MCF 10A (cell line): Measurements from ENCODE around the gene SDK1. TPM values are rescaled to one million over a fixed set of nuclear protein-coding genes. Genes with fewer than 3 reads are reported as not detected.
A peak's percentile ranks its signal among the peaks of the same experiment; 100 is the strongest.

Source experiments
- BruUV-seq: library from RNA; stranded (reverse); fragments of 400-500 nt; replicated peaks from 2 replicates; lab custom pipeline; 2021; lab: Mats Ljungman, UMichigan
- CTCF ChIA-PET: fragments of 300-600 bp; sonication (Branson Sonifier 250); formaldehyde crosslinking; extraction: SDS; loops from one replicate; lab custom pipeline; 2021; ENCODE audit warnings: antibody characterized with exemption, inconsistent platforms; lab: Yijun Ruan, JAX
- POLR2A ChIA-PET: fragments of 300-600, 350-650 bp; sonication (Branson Sonifier 250); formaldehyde crosslinking; extraction: SDS; loops from one replicate; lab custom pipeline; 2020; ENCODE audit warnings: antibody characterized with exemption, inconsistent platforms; lab: Yijun Ruan, JAX
- DNase-seq: peaks from one replicate; pipeline ENCODE4 v3.0.0-alpha.2; 2018; ENCODE audit not compliant: unreplicated experiment
- H3K27ac Mint-ChIP-seq: one replicate; pipeline ENCODE4 v1.8.0; 2022; ENCODE audit warnings: mild to moderate bottlenecking, low read depth, mixed read lengths; ENCODE audit not compliant: unreplicated experiment
- H3K27me3 Mint-ChIP-seq: one replicate; pipeline ENCODE4 v1.8.0; 2022; ENCODE audit warnings: mixed read lengths; ENCODE audit not compliant: insufficient read depth, unreplicated experiment
- H3K36me3 Mint-ChIP-seq: one replicate; pipeline ENCODE4 v1.8.0; 2022; ENCODE audit warnings: mild to moderate bottlenecking, moderate library complexity, mixed read lengths; ENCODE audit not compliant: insufficient read depth, unreplicated experiment
- H3K4me1 Mint-ChIP-seq: one replicate; pipeline ENCODE4 v1.8.0; 2022; ENCODE audit warnings: mixed read lengths; ENCODE audit not compliant: insufficient read depth, unreplicated experiment
- H3K4me3 Mint-ChIP-seq: one replicate; pipeline ENCODE4 v1.8.0; 2022; ENCODE audit warnings: mild to moderate bottlenecking, moderate library complexity, mixed read lengths; ENCODE audit not compliant: unreplicated experiment
- H3K9me3 Mint-ChIP-seq: one replicate; pipeline ENCODE4 v1.8.0; 2022; ENCODE audit warnings: mixed read lengths; ENCODE audit not compliant: unreplicated experiment
- intact Hi-C: fragments of 100-400 bp; cut with micrococcal nuclease; formaldehyde crosslinking; loops from 2 replicates; pipeline ENCODE4 v1.14.1; 2022
- total RNA-seq: library from RNA; stranded (reverse); gene quantifications from 2 replicates; pipeline ENCODE4 v1.2.3, GENCODE V29; 2022
- TF ChIP-seq, protein P1 (sequence below): fragments of 200-600 bp; IDR thresholded peaks from one replicate; pipeline ENCODE4 v1.8.0; 2022; ENCODE audit warnings: antibody characterized with exemption, mild to moderate bottlenecking; ENCODE audit not compliant: unreplicated experiment

Gene SDK1
- total RNA-seq, 1 experiment from 2014 or later: 3.3 TPM

DNA sequence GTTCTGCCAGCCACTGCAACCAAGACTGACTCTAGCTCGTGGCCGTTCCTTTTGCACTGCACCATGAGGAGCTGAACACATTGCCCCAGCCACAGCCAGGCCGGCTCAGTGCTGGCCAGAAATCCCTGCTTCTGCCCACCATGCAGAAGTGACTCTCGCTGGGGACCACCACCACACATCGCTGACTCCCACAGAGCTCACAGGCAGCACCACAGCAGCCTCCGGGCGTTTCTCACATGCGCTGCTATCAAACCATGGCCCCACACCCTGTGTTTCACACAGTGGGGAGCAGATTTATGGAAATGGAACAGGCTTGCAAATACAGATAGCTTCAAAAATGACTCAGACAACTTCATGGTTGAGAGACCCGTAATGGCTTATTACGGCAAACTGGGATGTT lies 15.4 kb upstream of the SDK1 start:
- ChIA-PET CTCF (no interaction called here), POLR2A (no interaction called here)
- H3K27ac Mint-ChIP-seq: no peak overlapping the region
- no peak for DNase-seq
- BruUV-seq: no TSS peak
- H3K4me1 Mint-ChIP-seq: peaks cover 15% of the 10 kb centered on the region
- intact Hi-C loops: no loop called here
- H3K27me3 Mint-ChIP-seq: no peaks in the 10 kb centered on the region
- no peak overlapping the region for H3K4me3 Mint-ChIP-seq
- no peaks in the 10 kb centered on the region for H3K36me3 Mint-ChIP-seq
- TF ChIP-seq, protein P1, sequence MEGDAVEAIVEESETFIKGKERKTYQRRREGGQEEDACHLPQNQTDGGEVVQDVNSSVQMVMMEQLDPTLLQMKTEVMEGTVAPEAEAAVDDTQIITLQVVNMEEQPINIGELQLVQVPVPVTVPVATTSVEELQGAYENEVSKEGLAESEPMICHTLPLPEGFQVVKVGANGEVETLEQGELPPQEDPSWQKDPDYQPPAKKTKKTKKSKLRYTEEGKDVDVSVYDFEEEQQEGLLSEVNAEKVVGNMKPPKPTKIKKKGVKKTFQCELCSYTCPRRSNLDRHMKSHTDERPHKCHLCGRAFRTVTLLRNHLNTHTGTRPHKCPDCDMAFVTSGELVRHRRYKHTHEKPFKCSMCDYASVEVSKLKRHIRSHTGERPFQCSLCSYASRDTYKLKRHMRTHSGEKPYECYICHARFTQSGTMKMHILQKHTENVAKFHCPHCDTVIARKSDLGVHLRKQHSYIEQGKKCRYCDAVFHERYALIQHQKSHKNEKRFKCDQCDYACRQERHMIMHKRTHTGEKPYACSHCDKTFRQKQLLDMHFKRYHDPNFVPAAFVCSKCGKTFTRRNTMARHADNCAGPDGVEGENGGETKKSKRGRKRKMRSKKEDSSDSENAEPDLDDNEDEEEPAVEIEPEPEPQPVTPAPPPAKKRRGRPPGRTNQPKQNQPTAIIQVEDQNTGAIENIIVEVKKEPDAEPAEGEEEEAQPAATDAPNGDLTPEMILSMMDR: no peak
- H3K9me3 Mint-ChIP-seq: no peaks in the 10 kb centered on the region

DNA sequence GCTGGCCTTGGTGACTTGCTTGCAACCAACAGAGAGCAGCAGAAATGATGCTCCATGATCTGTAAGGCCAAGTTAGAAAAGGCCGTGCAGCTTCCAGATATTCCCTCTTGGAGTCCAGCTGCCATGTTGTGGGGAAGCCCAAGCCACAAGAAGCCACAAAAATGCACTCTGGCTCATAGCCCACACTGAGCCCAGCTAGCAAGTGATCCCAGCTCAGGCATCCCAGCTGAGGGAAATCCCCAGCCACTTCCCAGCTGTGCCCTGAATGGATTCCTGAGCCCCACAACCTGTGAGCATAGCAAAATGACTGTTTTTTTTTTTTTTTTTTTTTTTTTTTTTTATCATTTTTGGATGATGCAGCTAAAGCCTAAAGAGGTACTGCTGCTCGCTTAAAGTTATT lies 11.1 kb upstream of the SDK1 start:
- no TSS peak for BruUV-seq
- Mint-ChIP-seq H3K27me3 (no peaks in the 10 kb centered on the region), H3K27ac (no peak overlapping the region), H3K9me3 (no peaks in the 10 kb centered on the region), H3K36me3 (no peaks in the 10 kb centered on the region), H3K4me1 (no peaks in the 10 kb centered on the region), H3K4me3 (no peak overlapping the region)
- no peak for DNase-seq
- CTCF ChIA-PET: no interaction called here
- TF ChIP-seq, protein P1: no peak
- POLR2A ChIA-PET: interaction anchor here (0.6 kb wide), 1 partner anchor 16 kb away, joined by 3 read pairs; no protein-coding TSS in a partner anchor
- intact Hi-C loops: no loop called here

DNA sequence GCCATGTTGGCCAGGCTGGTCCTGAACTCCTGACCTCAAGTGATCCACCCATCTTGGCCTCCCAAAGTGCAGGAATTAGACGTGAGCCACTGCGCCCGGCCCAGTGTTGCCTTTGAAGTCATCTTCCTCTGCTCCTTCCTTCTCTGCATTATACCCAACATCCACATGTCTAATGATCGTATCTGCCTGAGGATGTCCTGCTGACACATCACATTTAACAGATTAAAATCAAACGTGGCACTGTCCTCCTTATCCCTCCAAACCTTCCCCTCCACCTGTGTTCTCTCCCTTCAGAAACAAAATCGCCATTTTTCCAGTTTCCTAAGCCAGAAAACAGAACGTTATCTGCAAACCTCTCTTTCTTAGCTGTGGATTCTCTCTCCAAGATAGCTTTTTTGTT lies 8.4 kb upstream of the SDK1 start:
- Mint-ChIP-seq H3K36me3 (no peaks in the 10 kb centered on the region), H3K27ac (no peak overlapping the region), H3K27me3 (no peaks in the 10 kb centered on the region), H3K4me3 (no peak overlapping the region), H3K9me3 (no peaks in the 10 kb centered on the region), H3K4me1 (no peaks in the 10 kb centered on the region)
- no peak for DNase-seq
- BruUV-seq: no TSS peak
- TF ChIP-seq, protein P1: no peak
- ChIA-PET POLR2A (interaction anchor here (0.7 to 1.1 kb wide), 2 partner anchors 11 to 209 kb away, joined by 3 to 4 read pairs; no protein-coding TSS in a partner anchor), CTCF (interaction anchor here (0.6 to 0.7 kb wide), 2 partner anchors 265 to 500 kb away, joined by 3 to 5 read pairs; no protein-coding TSS in a partner anchor)
- intact Hi-C loops: no loop called here

DNA sequence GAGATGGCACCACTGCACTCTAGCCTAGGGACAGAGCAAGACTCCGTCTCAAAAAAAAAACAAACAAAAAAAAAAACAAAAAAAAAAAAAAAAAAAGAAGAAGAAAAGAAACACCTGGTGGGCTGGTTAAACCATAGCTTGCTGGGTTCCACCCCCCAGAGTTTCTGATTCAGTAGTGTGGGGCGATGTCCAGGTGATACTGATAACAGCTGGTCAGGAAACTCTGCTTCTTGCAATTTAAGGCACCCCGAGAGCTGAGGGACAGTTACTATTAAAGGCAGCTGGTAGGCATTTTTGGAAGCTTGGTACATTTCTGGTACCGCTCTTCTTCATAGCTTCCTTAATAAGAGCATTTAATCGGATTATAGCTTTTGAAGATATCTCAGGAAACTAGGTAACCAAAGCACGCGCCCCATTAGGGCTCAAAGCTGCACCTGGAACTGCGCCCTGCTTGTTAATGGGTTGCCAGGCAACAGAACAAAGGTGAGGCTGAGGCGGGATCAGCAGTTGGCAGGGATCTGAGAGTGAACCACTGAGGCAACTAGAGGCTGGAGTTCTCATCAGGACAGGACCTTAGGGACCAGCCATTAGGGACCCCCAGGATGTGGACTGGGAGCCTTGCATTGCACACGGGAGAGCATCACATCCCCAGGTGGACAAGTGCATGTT lies 6.5 kb upstream of the SDK1 start:
- Mint-ChIP-seq H3K27me3 (no peaks in the 10 kb centered on the region), H3K4me1 (no peaks in the 10 kb centered on the region), H3K27ac (no peak overlapping the region), H3K36me3 (no peaks in the 10 kb centered on the region), H3K9me3 (no peaks in the 10 kb centered on the region), H3K4me3 (no peak overlapping the region)
- BruUV-seq: no TSS peak
- TF ChIP-seq, protein P1: no peak
- peak; percentile 38 for DNase-seq
- CTCF ChIA-PET: interaction anchor here (1.1 kb wide), 1 partner anchor 10 kb away, joined by 3 read pairs; no protein-coding TSS in a partner anchor
- intact Hi-C loops: no loop called here
- POLR2A ChIA-PET: interaction anchor here (0.6 kb wide), 1 partner anchor 10 kb away, joined by 3 read pairs; no protein-coding TSS in a partner anchor
